Kidney (tissue), 14 donors: ENCODE results near the gene RPS6KA4. TPM values are rescaled to one million over a fixed set of nuclear protein-coding genes. Genes with fewer than 3 reads are reported as not detected.

Experiments
- DNase-seq, 5 donors: peaks; one replicate each; pipeline ENCODE4 v3.0.0-alpha.2; 2013 to 2020
- FAIRE-seq: peaks from 2 replicates; lab custom pipeline; 2012; peaks lifted over from hg19 to GRCh38; lab: Jason Lieb, UNC
- H3K27ac ChIP-seq, 2 donors: one replicate each; pipeline ENCODE4 v1.7.0; 2013; ENCODE audit warnings: low read depth in 2 of 2, low read length in 2 of 2, inconsistent platforms in 1 of 2
- H3K27me3 ChIP-seq: one replicate; pipeline ENCODE4 v1.7.1; 2013; ENCODE audit warnings: low read length, inconsistent platforms; ENCODE audit not compliant: control insufficient read depth, insufficient read depth
- H3K36me3 ChIP-seq, 3 donors: one replicate each; pipeline versions ENCODE4 v1.7.0 to v1.7.1; 2013; ENCODE audit warnings: low read length in 3 of 3, control low read depth in 1 of 3, inconsistent platforms in 1 of 3; ENCODE audit not compliant: insufficient read depth in 3 of 3, control insufficient read depth in 2 of 3
- H3K4me1 ChIP-seq, 3 donors: one replicate each; pipeline versions ENCODE4 v1.7.0 to v1.7.1; 2013; ENCODE audit warnings: low read length in 3 of 3, inconsistent platforms in 1 of 3, low read depth in 1 of 3; ENCODE audit not compliant: control insufficient read depth in 2 of 3, insufficient read depth in 2 of 3
- H3K4me3 ChIP-seq, 3 donors: one replicate each; pipeline versions ENCODE4 v1.7.0 to v1.8.1; 2013; ENCODE audit warnings: low read length in 3 of 3, control low read depth in 1 of 3, inconsistent platforms in 1 of 3
- H3K9ac ChIP-seq, 3 donors: one replicate each; pipeline versions ENCODE4 v1.7.0 to v1.7.1; 2013; ENCODE audit warnings: low read length in 3 of 3, control low read depth in 1 of 3, inconsistent platforms in 1 of 3
- H3K9me3 ChIP-seq, 3 donors: one replicate each; pipeline versions ENCODE4 v1.7.0 to v1.7.1; 2013; ENCODE audit warnings: low read length in 3 of 3, control low read depth in 1 of 3, inconsistent platforms in 1 of 3; ENCODE audit not compliant: control insufficient read depth in 2 of 3, insufficient read depth in 1 of 3
- CTCF ChIP-seq: IDR thresholded peaks from 3 replicates; pipeline ENCODE4 v1.5.1; 2012; ENCODE audit warnings: mild to moderate bottlenecking, moderate library complexity, borderline replicate concordance; ENCODE audit not compliant: insufficient read depth; ENCODE audit errors: extremely low read depth
- intact Hi-C: fragments of 100-400 bp; cut with DNase I; formaldehyde crosslinking; loops from one replicate; pipeline ENCODE4 v1.11.1; 2022
- polyA plus RNA-seq: library from polyadenylated mRNA; stranded (reverse); fragments of 350-450 nt; fragmentation: Illumina TruSeq; extraction: RNeasy Lipid Tissue Mini Kit (QIAGEN cat#74804); gene quantifications from one replicate; pipeline ENCODE4 v1.2.3, GENCODE V29; 2014; ENCODE audit warnings: low read depth, low replicate concordance; ENCODE audit not compliant: insufficient read depth
- total RNA-seq: library from RNA; stranded (reverse); fragmentation: NEBNext Ultra II Directional; extraction: Animal tissue kit (Norgen Biotek cat#: 25700); gene quantifications from one replicate; pipeline ENCODE4 v1.2.1, GENCODE V29; 2021
- donor health status: control.
- donor health status: control.
- donor health status: control.
- donor health status: control.
- donor health status: control.
- donor health status: DM: yes; HTN: yes; CAD: no.
- donor health status: Normal renal cell carcinoma (clear cell type).

The RPS6KA4 gene
- total and polyA plus RNA-seq, 2 donors from 2014 or later: 13.6 to 40.2 TPM

DNA sequence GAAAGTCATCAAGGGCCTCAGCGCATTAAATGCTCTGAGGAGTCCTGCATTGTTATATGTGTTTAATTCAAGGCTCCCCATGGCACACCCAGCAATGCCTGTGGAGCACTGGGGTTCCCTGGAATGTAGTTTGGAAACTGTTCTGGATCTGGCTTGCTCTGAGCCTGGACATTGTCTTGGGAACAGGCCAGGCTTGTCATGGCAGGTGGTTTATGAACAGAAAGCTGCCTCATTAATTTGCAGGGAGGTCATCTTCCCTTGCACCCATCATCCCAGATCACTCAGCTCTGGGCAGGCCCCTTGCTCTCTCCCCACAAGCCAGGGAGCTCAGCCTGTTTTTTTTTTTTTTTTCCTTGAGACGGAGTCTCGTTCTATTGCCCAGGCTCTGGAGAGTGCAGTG, 32.9 kb downstream of the RPS6KA4 start:
- Histone ChIP-seq H3K27ac (no peak overlapping the region), H3K27me3 (no peaks in the 10 kb centered on the region), H3K9me3 (no peaks in the 10 kb centered on the region), H3K4me3 (no peak overlapping the region), H3K9ac (no peak overlapping the region), H3K36me3 (no peaks in the 10 kb centered on the region), H3K4me1 (peaks cover 0 to 4% (median 0%) of the 10 kb centered on the region in 3 donors)
- intact Hi-C loops: no loop called here
- no peak for FAIRE-seq
- DNase-seq: no peak
- no peak for TF ChIP-seq CTCF

GRCh38 chr11:64395545-64396078, 36.6 kb downstream of the RPS6KA4 start:
- no peak for TF ChIP-seq CTCF
- Histone ChIP-seq H3K27ac (no peak overlapping the region), H3K36me3 (no peaks in the 10 kb centered on the region), H3K9me3 (no peaks in the 10 kb centered on the region), H3K27me3 (no peaks in the 10 kb centered on the region), H3K4me3 (no peak overlapping the region), H3K9ac (no peak overlapping the region), H3K4me1 (peaks cover 0 to 6% (median 0%) of the 10 kb centered on the region in 3 donors)
- intact Hi-C loops: no loop called here
- DNase-seq (no peak), FAIRE-seq (no peak)

DNA sequence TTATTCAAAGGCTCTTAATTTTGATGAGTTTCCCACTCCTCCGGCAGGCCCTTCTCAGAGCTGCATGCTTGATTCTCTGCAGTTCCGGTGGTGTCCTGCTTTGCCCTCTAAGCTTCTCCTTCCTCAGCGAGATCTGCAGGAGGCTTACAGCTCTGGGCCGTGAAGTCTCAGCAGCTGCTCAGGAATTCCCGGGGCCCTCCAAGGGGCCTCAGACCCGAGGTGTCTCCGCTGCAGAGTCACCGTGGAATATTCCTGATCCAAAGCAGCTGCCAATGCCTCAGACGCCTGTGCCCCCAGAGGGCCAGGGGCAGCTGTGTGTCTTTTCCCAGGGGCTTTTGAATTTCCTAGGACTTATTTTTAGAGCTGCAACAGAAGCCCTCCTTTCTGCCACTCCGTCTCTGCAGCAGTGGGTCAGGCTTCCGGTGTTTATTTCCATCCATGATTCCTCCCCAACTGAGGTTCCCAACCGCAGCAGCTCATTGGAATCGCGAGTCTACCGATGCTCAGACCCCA, 37.2 kb downstream of the RPS6KA4 start:
- Histone ChIP-seq H3K4me1 (peaks cover 0 to 6% (median 0%) of the 10 kb centered on the region in 3 donors), H3K27me3 (no peaks in the 10 kb centered on the region), H3K9ac (no peak overlapping the region), H3K27ac (no peak overlapping the region), H3K4me3 (no peak overlapping the region), H3K36me3 (no peaks in the 10 kb centered on the region), H3K9me3 (no peaks in the 10 kb centered on the region)
- no peak for TF ChIP-seq CTCF
- DNase-seq (peak in 4 of 5 donors; percentile 64 to 82 (median 75)), FAIRE-seq (no peak)
- intact Hi-C loops: no loop called here
